GM19035 (cell line): ENCODE data around the gene RAPGEF4.

Experiments
- ATAC-seq: cut with Tn5 transposase; IDR thresholded peaks from one replicate; pipeline ENCODE4 v1.9.1; 2021; ENCODE audit not compliant: unreplicated experiment

The RAPGEF4 gene

DNA sequence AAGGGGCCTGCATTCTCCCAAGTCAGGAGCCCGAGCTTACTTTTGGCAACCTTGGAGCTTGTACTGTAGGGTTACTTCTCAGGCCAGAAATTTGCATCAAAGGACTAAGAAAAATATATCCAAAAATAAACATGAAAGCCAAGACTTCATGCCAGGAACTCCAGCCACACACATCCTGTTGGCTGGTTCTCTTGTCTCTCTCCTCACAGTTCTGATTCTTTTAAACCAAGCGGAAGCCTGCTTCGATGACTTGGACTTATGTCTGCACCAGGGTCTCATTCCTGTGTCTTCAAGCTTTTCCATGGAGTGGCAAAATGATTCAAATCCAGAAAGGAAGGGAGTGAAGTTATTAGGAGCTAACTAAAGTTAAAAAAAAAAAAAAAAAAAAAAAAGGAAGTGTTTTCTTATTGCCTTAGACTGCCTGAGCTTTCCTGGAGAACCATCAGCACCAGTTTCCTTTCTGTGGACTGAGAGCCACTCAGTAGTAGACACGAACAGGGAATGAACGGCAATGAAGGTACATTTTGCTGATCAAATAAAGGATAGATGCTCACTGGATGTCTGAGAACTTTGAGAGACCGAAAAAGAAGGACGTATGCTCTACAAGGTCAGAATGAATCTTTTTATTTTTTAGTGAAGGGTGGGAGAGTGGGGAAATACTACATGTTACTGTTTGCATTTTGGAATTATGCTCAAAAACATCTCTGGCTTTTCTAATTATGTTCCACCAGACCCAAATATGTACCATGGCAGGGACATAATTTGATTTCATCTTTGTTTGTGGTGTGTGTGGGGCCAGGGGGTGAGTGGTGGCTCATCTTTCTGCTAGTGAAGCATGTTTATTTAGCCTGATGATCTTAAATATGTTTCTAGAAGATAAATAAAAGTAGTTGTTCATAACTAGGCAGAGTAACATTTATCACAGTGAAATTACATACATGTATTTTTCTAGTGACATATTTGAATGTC lies 86.0 kb downstream of the RAPGEF4 start:
- ATAC-seq: no peak

DNA sequence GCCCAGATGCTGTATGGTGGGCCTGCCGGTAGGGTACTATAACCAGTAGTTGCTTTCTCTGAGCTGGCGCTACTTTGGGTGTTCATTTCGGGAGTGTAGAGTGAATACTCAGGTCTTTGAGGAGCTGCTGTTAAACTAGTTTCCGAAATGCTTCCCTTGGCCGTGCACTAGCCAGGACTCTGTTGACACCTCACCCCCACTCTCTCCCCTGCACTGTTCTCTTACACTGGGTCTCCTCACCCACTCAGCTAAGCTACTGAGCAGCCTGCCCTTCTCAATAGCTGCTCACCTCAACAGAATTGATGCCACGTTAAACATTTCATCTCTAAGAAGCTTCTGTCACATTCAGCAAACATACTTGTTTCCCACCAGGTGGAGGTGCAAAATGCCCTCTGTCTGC lies 86.9 kb downstream of the RAPGEF4 start:
- ATAC-seq: no peak

GRCh38 chr2:172823261-172823850 lies 87.7 kb downstream of the RAPGEF4 start:
- ATAC-seq: no peak

- no peak for ATAC-seq
These were observed 90.9 kb downstream of the RAPGEF4 start for GRCh38 chr2:172826522-172826921.

- no peak for ATAC-seq
These were observed 93.6 kb downstream of the RAPGEF4 start for GRCh38 chr2:172829229-172829628.

DNA sequence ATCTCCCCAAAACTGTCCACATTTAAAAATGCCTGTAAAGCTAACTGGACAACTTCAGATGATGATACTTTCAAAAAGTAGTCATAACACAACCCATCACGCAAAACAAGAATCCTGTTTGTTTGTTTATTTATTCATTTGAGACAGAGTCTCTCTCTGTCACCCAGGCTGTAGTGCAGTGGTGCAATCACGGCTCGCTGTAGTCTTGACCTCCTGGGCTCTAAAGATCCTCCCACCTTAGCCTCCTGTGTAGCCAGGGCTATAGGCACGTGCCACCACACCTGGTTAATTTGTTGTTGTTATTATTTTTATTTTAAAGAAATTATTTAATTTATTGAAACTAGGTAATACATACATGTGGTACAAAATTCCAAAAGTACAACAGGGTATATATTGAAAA lies 94.8 kb downstream of the RAPGEF4 start:
- no peak for ATAC-seq

DNA sequence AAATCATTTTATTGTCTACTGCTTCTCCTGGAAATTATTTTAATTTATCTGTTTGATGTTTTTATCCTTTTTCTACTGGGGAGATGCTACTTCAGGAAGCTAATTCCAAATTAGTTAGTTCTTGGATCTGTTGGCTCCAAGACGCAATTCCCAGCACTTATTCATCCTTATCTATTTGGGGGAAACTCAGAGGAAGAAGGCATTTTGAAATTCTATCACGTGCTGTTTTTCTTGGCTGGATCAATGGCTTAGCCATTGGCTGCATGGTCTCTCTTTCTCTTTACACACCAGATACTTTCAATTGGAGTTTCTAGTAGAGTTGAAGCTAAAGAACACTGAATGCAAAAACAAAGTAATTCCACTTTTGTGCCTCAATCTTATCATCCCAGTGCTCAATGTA lies 98.3 kb downstream of the RAPGEF4 start:
- ATAC-seq: no peak

- no peak for ATAC-seq
These were observed 99.2 kb downstream of the RAPGEF4 start for GRCh38 chr2:172834881-172835280.

DNA sequence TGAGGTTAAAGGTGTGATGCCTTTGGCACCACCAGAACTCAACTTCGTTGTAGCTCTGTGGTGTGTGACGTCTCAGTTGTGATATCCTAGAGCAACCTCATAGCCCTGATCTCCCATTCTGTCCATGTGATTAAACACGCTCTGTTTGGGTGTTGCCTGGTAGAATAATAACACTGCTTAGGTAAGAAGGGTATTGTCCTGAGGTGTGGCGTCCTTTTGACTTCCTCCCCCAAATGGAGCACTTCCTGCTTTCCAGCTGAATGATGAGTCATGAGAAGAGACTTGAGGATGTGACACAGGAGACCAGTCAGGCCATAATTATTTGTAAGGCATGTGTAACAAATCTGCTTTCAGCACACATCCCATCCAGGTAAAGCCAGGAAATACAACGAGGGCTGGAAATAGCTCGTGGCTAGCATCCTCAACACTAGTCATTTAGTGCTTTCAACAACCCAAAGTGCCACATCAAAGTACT lies 100.7 kb downstream of the RAPGEF4 start:
- ATAC-seq: no peak

- no peak for ATAC-seq
These were observed 101.2 kb downstream of the RAPGEF4 start for GRCh38 chr2:172836827-172837226.

- no peak for ATAC-seq
These were observed 103.8 kb downstream of the RAPGEF4 start for GRCh38 chr2:172839446-172839845.

DNA sequence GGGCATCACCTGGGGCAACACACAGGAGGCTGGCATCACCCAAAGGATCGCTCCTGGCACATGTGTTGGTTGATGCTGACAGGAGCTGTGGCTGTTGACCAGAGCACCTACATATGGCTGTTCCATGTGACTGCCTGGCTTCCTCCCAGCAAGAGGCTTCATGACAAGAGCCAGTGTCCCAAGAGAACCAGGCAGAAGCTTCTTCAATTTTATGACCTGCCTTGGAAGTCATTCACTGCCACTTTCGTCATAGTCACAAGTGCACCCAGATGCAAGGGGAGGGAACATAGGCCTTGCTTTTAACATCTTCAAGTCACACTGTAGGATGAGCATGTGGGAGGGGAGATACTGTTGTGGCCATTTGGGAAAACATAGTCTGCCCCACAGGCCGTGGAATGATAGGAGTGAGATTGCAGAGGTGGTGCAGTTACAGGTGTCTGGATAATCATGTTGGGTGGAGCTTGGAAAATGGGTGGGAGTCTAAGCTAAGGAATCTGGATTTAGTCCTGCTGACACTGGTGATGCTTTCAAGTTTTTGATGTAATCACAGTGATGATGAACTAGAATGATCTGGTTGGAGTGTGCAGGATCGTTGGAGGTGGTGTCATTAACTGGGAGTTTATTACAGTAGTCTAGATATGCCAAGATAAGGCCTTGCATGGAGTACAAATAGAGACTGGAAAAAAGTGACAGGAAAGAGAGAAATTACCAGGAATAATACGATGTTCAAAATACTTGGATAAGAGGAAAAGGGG lies 107.0 kb downstream of the RAPGEF4 start:
- ATAC-seq: no peak

DNA sequence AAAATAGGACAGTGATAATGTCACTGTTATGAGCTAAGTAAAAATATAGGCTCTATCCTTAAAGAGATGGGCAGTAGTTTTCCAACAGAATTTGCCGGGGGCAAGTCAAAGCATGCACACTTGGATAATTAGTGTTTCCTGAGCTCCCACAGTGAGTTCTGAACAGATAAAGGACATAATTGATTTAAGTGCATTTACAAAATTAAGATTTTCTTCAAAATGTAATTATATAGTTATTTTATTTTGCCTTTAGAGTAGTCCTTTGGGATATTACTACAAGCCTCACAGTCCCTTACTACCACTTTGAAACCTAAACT lies 107.6 kb downstream of the RAPGEF4 start:
- no peak for ATAC-seq

GRCh38 chr2:172843902-172844715 lies 108.5 kb downstream of the RAPGEF4 start:
- no peak for ATAC-seq

DNA sequence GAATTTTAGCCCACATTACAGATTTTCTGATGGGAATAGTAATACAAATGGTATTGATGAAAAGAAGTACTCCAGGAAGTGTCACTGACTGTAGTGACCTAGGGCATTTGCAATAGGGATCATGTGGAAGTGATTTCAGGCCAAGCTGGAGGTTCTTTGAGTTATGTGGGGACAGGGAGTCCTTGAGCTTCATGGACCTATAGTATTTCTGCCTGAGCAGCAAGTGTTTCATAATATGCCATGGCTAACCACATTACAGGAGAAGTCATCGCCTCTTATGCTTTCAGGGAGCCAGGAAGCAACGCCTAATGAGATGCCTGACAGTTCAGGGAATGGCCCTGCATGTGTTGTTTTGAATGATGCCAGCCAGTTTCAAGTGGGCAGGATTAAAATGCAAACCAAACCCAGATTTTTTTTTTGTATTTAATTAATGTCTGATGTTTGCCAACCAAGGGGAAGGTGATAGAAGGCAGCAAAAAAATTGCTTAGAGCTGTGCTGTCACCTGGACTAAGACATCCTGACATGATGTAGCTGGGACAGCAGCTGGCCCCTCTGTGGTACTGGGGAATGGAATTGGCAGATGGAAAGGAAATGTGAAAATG lies 109.5 kb downstream of the RAPGEF4 start:
- no peak for ATAC-seq

DNA sequence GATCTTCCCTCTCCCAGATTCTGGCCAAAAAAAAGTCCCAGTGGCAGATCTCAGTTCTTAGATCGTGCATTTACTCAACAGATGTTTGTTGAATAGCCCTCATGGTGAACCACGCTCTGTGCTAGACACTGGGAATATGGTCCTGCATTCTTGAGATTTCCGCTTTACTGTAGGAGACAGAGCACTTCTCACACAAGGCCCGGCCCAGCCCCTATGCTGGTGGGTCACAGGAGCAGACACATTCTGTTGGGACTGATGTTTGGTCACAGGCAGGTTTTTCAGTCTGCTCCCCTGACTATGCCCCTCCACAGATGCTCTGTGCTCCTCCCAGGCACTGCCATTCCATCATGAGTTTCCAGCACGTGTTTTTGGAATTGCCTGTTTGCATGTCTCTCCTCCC lies 110.9 kb downstream of the RAPGEF4 start:
- ATAC-seq: no peak

- ATAC-seq: no peak
These were observed 111.5 kb downstream of the RAPGEF4 start for GRCh38 chr2:172847188-172847587.

GRCh38 chr2:172848519-172848918 lies 112.9 kb downstream of the RAPGEF4 start:
- ATAC-seq: no peak

DNA sequence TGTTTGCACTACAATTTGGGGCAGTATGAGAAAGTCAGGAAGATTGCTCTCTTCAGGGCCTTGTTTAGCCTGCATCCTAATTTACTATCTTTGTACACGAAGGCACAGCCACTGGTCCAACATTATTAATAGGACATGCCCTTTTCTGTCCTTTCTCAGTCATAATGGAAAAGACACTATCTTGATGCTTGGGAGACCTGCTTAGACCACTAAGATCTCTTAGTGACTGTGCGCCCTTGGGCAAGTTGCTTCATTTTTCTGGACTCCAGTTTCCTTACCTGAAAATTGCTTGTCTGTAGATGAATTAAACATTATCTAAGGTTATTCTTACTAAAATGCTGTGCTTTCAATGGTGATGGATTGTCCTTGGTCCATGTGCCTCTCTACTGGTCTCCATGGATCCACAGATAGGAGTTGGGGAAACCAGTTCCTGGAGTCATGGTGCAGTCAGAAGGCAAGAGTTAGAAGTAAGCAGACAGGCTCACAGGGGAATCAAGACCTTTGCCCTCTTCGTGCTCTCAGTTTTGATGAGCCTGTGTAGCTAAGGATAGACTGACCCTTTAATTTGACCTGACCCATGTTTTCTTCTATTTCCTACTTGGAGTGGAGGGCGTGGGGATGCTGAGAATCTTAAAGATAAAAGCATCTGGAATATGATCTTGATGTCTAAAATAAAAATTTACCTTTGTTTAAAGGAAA lies 114.0 kb downstream of the RAPGEF4 start:
- ATAC-seq: no peak

DNA sequence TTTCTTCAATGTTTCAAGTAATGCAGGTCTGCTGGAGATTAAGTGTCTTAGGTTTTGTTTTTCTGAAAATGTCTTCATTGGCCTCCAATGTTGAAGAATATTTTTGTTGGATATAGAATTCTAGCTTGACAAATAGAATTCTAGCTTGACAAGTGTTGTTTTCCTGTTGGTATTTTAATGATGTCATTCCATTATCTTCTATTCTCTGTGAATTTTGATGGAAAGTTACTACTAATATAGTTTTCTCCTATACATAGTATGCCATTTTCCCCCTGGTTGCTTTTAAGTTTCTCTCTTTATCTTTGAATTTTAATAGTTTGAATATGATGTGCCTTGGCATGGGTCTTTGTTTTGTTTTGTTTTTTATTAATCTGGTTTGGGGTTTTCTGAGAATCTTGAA lies 119.9 kb downstream of the RAPGEF4 start:
- no peak for ATAC-seq
